Hematopoietic multipotent progenitor cell treated with erythropoietin and hydrocortisone succinate and interleukin-3 and kit ligand, for 17 days (in vitro differentiated cells): ENCODE data around the gene PTH.
A peak's percentile ranks its signal among the peaks of the same experiment; 100 is the strongest.

ENCODE experiments used
- DNase-seq: peaks from one replicate; pipeline ENCODE4 v3.0.0-alpha.2; 2015; ENCODE audit warnings: low spot score

The PTH gene

GRCh38 chr11:13495929-13496328 lies at the start of gene PTH:
Gene PTH (minus strand): TSS chr11:13495997. CDS start chr11:13492855, 3,142 bp downstream.
- no peak for DNase-seq

GRCh38 chr11:13538044-13538443 lies 42.2 kb upstream of the PTH start:
- DNase-seq: no peak

GRCh38 chr11:13535819-13536218 lies 40.0 kb upstream of the PTH start:
- no peak for DNase-seq

- no peak for DNase-seq
Observed at GRCh38 chr11:13534358-13534757, 38.6 kb upstream of the PTH start.

GRCh38 chr11:13525257-13525656 lies 29.5 kb upstream of the PTH start:
- no peak for DNase-seq

- no peak for DNase-seq
Observed at GRCh38 chr11:13503393-13503792, 7.6 kb upstream of the PTH start.

GRCh38 chr11:13502492-13502891 lies 6.7 kb upstream of the PTH start:
- DNase-seq: no peak

- no peak for DNase-seq
Observed at GRCh38 chr11:13494051-13494450, 1.7 kb downstream of the PTH start.

- no peak for DNase-seq
Observed at GRCh38 chr11:13487661-13488030, 8.2 kb downstream of the PTH start.

- no peak for DNase-seq
Observed at GRCh38 chr11:13486926-13487660, 8.7 kb downstream of the PTH start.

- no peak for DNase-seq
Observed at GRCh38 chr11:13480198-13480597, 15.6 kb downstream of the PTH start.

GRCh38 chr11:13479688-13480087 lies 16.1 kb downstream of the PTH start:
- no peak for DNase-seq

- no peak for DNase-seq
Observed at GRCh38 chr11:13475091-13475490, 20.7 kb downstream of the PTH start.

GRCh38 chr11:13473013-13473722 lies 22.6 kb downstream of the PTH start:
- no peak for DNase-seq

GRCh38 chr11:13468750-13469149 lies 27.0 kb downstream of the PTH start:
- DNase-seq: no peak

GRCh38 chr11:13465909-13466371 lies 29.9 kb downstream of the PTH start:
- no peak for DNase-seq

GRCh38 chr11:13463779-13464290 lies 32.0 kb downstream of the PTH start:
- no peak for DNase-seq

GRCh38 chr11:13462901-13463778 lies 32.7 kb downstream of the PTH start, which contains the start of gene BTBD10:
Gene BTBD10 (minus strand): TSS chr11:13463222. CDS start chr11:13445124, 18,098 bp downstream.
- peak; percentile 90 for DNase-seq

- peak; percentile 10 for DNase-seq
Observed at GRCh38 chr11:13462311-13462900, 33.4 kb downstream of the PTH start.

- no peak for DNase-seq
Observed at GRCh38 chr11:13461291-13461690, 34.5 kb downstream of the PTH start.

GRCh38 chr11:13450832-13451397 lies 44.9 kb downstream of the PTH start:
- DNase-seq: no peak
